HG03066 (cell line): ENCODE results near the gene CDK2.

Source experiments
- ATAC-seq: cut with Tn5 transposase; IDR thresholded peaks from one replicate; pipeline ENCODE4 v1.9.1; 2021; ENCODE audit warnings: low read depth; ENCODE audit not compliant: unreplicated experiment

The CDK2 gene

GRCh38 chr12:55935738-55936151 lies 30.9 kb upstream of the CDK2 start:
- no peak for ATAC-seq

- ATAC-seq = no peak
Observed at GRCh38 chr12:55937981-55938380, 28.6 kb upstream of the CDK2 start.

GRCh38 chr12:55938826-55939501 lies 27.7 kb upstream of the CDK2 start:
- no peak for ATAC-seq

GRCh38 chr12:55940065-55940732 lies 26.4 kb upstream of the CDK2 start:
- peak; percentile 98 for ATAC-seq

- no peak for ATAC-seq
Observed at GRCh38 chr12:55942055-55942454, 24.6 kb upstream of the CDK2 start.

GRCh38 chr12:55942577-55943136 lies 24.0 kb upstream of the CDK2 start:
- ATAC-seq = no peak

- no peak for ATAC-seq
Observed at GRCh38 chr12:55946553-55946952, 20.1 kb upstream of the CDK2 start.

GRCh38 chr12:55955344-55955743 lies 11.3 kb upstream of the CDK2 start:
- ATAC-seq = no peak

GRCh38 chr12:55955800-55956508 lies 10.7 kb upstream of the CDK2 start:
- no peak for ATAC-seq

GRCh38 chr12:55957106-55957859 lies 9.3 kb upstream of the CDK2 start:
- no peak for ATAC-seq

- ATAC-seq = no peak
Observed at GRCh38 chr12:55963760-55964159, 2.9 kb upstream of the CDK2 start.

GRCh38 chr12:55965240-55965639 lies 1.4 kb upstream of the CDK2 start:
- no peak for ATAC-seq

- ATAC-seq = no peak
Observed at GRCh38 chr12:55965941-55966407, 656 bp upstream of the CDK2 start, which contains the start of gene PMEL. PMEL (minus strand) TSS chr12:55966042; CDS start chr12:55966011, 31 bp downstream.

GRCh38 chr12:55969356-55969755 lies 2.7 kb downstream of the CDK2 start:
- no peak for ATAC-seq

GRCh38 chr12:55970775-55971174 lies 4.1 kb downstream of the CDK2 start:
- no peak for ATAC-seq

GRCh38 chr12:55972042-55972441 lies 5.4 kb downstream of the CDK2 start:
- ATAC-seq = no peak

GRCh38 chr12:55972456-55972855 lies 5.8 kb downstream of the CDK2 start:
- no peak for ATAC-seq

GRCh38 chr12:55972911-55973598 lies 6.4 kb downstream of the CDK2 start:
- no peak for ATAC-seq

GRCh38 chr12:55973599-55974307 lies 7.1 kb downstream of the CDK2 start, which contains the start of gene RAB5B:
RAB5B (plus strand) TSS chr12:55974078; CDS start chr12:55986961, 12,883 bp downstream.
- ATAC-seq = peak; percentile 93
